Measurements from ENCODE around the gene AACS.
A peak's percentile ranks its signal among the peaks of the same experiment; 100 is the strongest.
"Not testable (repeated sequence)": the region's sequence is repeated elsewhere in the genome, so short reads cannot be mapped to it uniquely, and the experiment has no call there.

Gene AACS, protein sequence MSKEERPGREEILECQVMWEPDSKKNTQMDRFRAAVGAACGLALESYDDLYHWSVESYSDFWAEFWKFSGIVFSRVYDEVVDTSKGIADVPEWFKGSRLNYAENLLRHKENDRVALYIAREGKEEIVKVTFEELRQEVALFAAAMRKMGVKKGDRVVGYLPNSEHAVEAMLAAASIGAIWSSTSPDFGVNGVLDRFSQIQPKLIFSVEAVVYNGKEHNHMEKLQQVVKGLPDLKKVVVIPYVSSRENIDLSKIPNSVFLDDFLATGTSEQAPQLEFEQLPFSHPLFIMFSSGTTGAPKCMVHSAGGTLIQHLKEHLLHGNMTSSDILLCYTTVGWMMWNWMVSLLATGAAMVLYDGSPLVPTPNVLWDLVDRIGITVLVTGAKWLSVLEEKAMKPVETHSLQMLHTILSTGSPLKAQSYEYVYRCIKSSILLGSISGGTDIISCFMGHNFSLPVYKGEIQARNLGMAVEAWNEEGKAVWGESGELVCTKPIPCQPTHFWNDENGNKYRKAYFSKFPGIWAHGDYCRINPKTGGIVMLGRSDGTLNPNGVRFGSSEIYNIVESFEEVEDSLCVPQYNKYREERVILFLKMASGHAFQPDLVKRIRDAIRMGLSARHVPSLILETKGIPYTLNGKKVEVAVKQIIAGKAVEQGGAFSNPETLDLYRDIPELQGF

GRCh38 chr12:125065021-125065918, at the start of gene AACS:
Gene AACS, plus strand, starts transcription at chr12:125065435. Its CDS starts 150 bp downstream, at chr12:125065585.
- DNase-seq, result peak; percentile 91

- DNase-seq, result no peak
Observed at GRCh38 chr12:125015680-125016310, 49.4 kb upstream of the AACS start.

DNA sequence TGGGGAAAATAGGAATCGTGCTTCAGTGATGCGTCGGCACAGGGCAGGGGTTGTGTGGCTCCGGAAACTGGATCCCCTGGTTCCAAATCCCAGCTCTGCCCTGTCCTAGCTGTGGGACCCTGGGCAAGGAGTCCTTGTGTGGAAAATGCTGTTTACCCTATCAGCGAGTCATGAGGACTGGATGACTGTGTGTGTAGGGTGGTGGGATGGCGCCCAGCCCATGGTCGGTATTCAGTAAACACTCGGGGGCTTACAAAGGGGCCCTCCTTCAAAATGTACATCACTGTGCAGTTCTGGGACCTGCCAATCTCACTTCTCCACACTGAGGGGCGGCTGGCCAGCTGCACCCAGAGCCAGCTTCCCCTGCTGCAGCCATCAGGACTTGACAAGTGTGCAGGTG, 47.4 kb upstream of the AACS start:
- no peak for DNase-seq

DNA sequence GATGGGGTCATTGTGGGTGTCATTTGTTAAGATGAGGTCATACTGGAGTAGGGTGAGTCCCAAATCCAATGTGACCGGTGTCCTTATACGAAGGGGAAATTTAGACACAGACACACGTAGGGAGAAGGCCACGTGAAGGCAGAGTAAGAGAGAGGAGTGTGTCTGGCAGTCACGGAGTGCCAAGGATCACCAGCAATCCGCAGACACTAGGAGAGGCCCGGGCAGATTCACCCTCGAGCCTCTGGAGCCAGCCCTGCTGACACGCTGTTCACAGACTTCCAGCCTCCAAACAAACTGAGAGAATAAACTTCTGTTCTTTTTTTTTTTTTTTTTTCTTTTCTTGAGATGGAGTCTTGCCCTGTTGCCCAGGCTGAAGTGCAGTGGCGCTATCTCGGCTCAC, 46.9 kb upstream of the AACS start:
- no peak for DNase-seq

DNA sequence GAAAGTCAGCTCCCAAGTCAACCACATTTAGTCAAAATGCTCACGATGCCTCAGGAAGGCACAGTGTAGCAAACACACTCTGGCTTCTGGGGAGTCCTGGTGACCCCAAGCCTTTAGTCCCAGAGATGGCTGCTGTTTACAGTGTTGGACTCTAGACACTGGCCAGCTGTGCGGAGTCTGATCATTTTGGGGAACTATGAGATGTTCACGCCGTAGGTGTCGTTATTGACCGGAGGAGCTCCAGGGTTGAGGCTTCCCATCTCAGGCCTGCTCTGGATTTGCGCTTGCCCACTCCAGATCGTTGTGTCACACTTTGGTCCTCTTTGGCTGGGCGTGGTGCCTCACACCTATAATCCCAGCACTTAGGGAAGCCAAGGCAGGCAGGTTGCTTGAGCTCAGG, 44.1 kb upstream of the AACS start:
- DNase-seq, result no peak

GRCh38 chr12:125021771-125022170, 43.5 kb upstream of the AACS start:
- DNase-seq, result no peak

GRCh38 chr12:125023065-125023464, 42.2 kb upstream of the AACS start:
- no peak for DNase-seq

- no peak for DNase-seq
Observed at GRCh38 chr12:125024949-125025563, 40.2 kb upstream of the AACS start.

DNA sequence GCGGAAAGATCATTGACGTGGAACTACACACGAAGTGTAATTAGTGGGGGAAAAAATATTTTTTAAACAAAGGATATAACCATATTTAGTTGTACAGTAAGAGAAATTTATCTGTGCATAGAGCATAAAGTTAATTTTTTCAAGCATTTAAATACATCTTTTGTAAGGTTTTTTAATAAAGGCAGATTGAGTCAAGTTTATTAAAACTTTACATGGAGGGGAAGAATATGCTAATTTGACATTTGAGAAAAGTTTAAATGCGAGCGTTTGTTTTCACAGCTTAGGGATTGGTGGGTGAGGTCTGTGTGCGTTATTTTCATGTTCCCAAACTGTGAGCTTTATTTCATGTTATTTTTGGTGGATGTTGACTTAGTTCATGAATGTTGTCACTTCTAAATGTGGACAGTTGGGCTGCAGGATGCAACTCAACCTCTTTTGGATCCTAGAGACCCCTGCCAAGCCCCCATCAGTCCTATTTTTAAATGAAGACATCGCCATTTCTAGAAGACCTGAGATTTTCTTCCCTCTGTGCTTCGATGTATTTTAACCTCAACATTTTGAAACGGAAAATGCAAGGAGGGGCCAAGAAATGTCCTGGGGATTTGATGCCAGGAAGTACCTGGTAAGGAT, 39.5 kb upstream of the AACS start:
- no peak for DNase-seq

GRCh38 chr12:125028106-125028505, 37.1 kb upstream of the AACS start:
- no peak for DNase-seq

DNA sequence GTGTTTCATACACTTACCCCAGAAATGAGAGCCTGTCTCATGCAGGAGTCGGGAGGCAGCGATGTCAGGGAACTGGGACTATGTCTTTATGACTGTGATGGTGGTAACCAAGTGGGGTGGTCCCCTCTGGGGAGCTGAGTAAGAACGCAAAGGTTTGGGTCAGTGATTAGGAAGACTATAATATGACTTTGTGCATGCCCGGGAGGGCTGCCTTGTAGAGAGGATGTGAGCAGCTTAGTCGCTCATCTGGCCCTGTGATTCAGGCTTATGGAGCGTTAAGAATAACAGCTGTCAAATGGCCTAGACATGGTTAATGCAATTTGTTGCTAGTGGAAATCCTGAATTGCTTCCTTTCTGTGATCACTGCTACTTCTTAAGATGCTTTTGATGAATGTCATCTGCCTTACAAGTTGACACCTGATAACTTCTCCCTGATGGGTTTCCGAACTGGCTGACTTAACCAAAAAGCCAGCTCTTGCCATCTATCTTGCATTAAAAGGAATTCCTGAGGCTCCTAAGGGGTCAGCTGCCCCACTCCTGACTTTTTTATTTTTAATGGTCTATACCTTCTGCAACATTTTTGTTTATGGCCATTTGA, 35.4 kb upstream of the AACS start:
- DNase-seq, result no peak

DNA sequence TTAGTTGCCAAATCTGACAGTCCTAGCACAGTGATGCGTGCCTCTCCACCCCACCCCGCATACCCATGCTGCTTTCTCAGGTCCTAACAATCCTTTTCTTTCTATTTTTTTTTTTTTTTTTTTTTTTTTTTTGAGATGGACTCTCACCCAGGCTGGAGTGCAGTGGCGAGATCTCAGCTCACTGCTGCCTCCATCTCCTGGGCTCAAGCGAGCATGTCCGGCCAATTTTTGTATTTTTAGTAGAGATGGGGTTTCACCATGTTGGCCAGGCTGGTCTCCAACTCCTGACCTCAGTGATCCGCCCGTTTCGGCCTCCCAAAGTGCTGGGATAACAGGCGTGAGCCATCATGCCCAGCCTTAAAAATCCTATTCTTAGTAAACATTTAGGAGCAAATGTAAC, 33.8 kb upstream of the AACS start:
- not testable (repeated sequence) for DNase-seq

DNA sequence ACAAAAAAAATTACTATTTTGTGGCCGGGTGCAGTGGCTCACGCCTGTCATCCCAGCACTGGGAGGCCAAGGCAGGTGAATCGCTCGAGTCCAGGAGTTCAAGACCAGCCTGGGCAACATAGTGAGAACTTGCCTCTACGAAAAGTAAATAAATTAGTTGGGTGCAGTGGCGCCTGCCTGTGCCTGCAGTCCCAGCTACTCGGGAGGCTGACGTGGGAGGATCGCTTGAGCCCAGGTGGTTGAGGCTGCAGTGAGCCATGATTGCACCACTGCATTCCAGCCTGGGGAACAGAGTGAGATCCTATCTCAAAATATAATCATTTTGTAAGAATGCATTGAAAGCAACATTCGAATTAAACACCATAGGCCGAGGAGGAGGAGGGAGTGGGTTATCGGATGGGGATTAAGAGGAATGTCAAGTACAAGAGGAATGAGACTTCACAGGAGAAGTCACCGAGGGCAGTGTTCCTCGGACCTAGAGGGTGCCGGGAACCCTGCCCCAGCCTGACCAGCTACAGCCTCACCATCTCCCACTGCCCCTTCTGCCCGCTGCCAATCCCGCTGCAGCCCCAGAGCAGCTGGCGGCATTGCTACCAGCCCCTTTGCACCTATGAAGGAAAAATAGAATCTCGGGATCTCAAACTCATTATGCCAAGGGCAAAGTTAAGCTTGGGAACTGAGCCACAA, 32.6 kb upstream of the AACS start:
- no peak for DNase-seq

DNA sequence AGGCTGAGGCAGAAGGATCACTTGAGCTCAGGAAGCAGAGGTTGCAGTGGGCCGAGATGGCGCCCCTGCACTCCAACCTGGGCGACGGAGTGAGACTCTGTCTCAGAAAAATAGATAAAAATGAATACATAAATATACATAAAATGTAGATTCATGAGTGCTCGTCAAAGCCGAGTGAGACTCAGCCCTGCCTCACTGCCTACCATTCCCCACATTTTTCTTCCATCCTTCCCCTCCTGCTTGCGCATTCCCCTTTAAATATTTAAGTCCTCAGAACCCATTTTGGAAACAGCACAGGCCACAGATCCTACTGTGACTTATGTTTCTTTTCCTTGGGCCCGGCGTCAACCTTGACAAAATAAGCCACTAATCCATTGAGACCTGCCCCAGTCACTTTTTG, 31.9 kb upstream of the AACS start:
- no peak for DNase-seq

GRCh38 chr12:125038976-125039625, 26.1 kb upstream of the AACS start:
- no peak for DNase-seq

- no peak for DNase-seq
Observed at GRCh38 chr12:125049093-125049458, 16.2 kb upstream of the AACS start.

GRCh38 chr12:125050446-125050845, 14.8 kb upstream of the AACS start:
- DNase-seq, result no peak

DNA sequence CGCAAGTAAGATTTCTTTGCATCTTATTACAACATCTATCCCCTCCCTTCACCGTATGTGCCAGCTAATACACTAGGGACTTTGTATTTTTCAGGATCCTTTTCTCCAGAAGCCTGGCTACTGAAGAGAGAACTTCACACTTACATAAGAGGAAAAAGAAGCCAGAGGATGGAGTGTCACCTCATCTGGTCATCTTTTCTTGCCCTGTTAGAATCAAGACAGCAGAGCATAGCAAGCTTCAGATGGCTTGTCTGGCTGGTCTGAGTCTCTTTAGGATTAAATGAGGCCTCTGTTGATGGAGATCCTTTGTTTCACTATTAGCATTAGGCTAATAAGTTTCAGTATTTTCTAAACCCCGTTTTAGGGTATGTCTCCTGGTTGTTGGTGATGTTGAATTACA, 14.4 kb upstream of the AACS start:
- no peak for DNase-seq

DNA sequence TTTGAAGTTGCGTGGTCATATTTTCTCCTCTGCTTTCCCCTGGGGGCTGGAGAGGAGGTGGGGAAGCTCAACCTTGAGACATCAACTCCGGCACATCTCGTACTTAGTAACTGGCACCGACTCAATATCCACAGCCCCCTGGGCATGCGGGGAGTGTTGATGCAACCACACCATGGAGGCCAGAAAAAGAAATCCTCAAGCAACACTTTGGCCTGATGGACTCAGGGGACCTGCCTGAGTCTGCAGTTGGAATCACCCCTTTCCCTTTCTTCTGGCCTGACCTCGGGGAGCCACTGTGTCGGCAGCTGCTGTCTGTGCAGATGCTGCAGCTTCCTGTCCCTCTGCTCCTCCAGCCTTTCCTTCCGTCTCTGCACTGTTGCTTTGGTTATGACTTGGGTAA, 11.4 kb upstream of the AACS start:
- no peak for DNase-seq

GRCh38 chr12:125055591-125055990, 9.6 kb upstream of the AACS start:
- no peak for DNase-seq
